Measurements from ENCODE around the gene SPTBN2. TPM values are rescaled to one million over a fixed set of nuclear protein-coding genes. Genes with fewer than 3 reads are reported as not detected.

Gene SPTBN2
- total RNA-seq, 4 donors from 2014 or later: under 0.01 to 31.0 (median 1.6) TPM

DNA sequence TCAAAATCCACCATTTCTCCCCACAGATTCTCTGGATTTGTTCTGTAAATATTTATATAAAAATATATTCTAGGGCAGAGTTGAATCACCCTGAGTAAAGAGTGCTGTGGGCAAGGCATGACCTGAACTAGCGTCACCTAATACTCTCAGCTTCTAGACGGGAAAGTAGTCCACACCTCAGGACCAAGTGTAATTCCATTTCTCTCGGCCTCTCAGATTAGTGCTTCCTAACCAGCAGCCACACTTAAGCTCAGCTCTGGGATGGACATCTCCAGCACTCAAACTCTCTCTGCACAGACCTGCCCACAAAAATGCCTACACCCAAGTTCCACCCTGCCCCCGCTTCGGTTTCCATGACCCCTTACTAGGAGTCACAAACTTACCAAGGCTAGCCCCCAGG lies 5.3 kb downstream of the SPTBN2 start:
- intact Hi-C loops (cut with DNase I; ENCODE audit: low total_unique reads): no loop called here
- no peak for DNase-seq
- TF ChIP-seq, protein P1, sequence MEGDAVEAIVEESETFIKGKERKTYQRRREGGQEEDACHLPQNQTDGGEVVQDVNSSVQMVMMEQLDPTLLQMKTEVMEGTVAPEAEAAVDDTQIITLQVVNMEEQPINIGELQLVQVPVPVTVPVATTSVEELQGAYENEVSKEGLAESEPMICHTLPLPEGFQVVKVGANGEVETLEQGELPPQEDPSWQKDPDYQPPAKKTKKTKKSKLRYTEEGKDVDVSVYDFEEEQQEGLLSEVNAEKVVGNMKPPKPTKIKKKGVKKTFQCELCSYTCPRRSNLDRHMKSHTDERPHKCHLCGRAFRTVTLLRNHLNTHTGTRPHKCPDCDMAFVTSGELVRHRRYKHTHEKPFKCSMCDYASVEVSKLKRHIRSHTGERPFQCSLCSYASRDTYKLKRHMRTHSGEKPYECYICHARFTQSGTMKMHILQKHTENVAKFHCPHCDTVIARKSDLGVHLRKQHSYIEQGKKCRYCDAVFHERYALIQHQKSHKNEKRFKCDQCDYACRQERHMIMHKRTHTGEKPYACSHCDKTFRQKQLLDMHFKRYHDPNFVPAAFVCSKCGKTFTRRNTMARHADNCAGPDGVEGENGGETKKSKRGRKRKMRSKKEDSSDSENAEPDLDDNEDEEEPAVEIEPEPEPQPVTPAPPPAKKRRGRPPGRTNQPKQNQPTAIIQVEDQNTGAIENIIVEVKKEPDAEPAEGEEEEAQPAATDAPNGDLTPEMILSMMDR (IDR thresholded peaks at IDR 0.05): no peak
- TF ChIP-seq POLR2A (IDR thresholded peaks at IDR 0.05): no peak
- Histone ChIP-seq H3K4me1 (no peaks in the 10 kb centered on the region), H3K27me3 (no peaks in the 10 kb centered on the region), H3K4me3 (no peak overlapping the region), H3K9me3 (no peaks in the 10 kb centered on the region), H3K36me3 (no peaks in the 10 kb centered on the region), H3K27ac (no peak overlapping the region)

DNA sequence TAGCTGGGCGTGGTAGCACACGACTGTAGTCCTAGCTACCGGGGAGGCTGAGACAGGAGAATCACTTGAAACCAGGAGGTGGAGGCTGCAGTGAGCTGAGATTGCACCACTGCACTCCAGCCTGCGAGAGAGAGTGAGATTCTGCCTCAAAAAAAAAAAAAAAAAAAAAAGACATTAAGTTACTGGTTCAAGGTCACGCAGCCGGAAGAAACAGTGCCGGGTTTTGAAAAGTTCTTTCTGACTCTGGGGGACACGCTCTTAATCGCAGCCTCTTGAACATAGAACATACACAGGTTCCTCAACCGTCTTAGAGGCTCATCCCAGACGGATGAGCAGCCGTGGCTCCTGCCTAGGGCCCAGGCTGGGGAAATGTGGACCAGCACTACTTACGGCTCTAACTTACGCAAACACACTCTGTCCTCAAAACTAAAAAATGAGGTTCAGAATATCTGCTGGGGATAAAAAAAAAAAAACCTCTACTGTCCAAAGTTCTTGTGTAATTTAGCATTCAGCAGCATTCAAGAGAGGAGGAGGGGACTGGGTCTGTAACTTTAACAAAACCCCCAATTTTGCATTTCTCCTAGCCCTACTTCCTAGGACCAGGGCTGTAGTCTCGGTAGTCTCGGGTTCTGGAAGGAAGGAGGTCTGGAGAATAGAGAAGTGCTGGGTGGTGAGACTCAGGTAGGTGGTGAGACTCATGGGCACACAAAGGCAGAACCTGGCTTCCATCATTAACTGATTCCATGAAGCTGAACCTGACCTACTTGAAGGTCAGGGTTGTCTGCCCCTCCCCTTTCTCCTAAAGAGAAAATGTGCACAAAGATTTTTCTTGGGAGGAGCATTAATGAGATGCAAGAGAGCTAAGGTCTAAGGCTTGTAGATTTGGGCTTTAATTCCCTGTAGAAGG lies 6.0 kb downstream of the SPTBN2 start:
- Histone ChIP-seq H3K27me3 (no peaks in the 10 kb centered on the region), H3K36me3 (no peaks in the 10 kb centered on the region), H3K27ac (no peak overlapping the region), H3K9me3 (no peaks in the 10 kb centered on the region), H3K4me1 (no peaks in the 10 kb centered on the region), H3K4me3 (no peak overlapping the region)
- intact Hi-C loops (cut with DNase I; ENCODE audit: low total_unique reads): no loop called here
- TF ChIP-seq, protein P1 (IDR thresholded peaks at IDR 0.05): no peak
- TF ChIP-seq POLR2A (IDR thresholded peaks at IDR 0.05): no peak
- DNase-seq: no peak

DNA sequence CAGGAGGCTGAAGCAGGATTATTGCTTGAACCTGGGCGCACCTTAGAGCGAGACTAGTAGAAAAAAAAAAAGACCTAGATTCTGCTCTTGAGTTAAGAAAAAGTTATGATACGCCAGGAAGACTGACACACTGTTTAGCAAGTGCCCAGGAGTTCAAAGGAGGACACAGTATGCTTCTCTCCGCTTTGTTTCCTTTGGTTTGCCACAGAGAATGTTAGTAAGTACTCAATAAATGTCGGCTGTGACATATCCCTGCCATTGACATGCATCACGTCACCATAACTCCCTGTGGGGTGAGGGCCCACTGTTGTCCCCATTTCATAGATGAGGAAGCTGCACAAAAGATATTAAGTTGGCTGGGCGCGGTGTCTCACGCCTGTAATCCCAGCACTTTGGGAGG lies 7.1 kb downstream of the SPTBN2 start:
- H3K4me3 ChIP-seq: no peak overlapping the region
- TF ChIP-seq, protein P1 (IDR thresholded peaks at IDR 0.05): no peak
- TF ChIP-seq POLR2A (IDR thresholded peaks at IDR 0.05): no peak
- H3K4me1 ChIP-seq: no peaks in the 10 kb centered on the region
- H3K27me3 ChIP-seq: no peaks in the 10 kb centered on the region
- DNase-seq: no peak
- H3K36me3 ChIP-seq: no peaks in the 10 kb centered on the region
- intact Hi-C loops (cut with DNase I; ENCODE audit: low total_unique reads): no loop called here
- no peaks in the 10 kb centered on the region for H3K9me3 ChIP-seq
- H3K27ac ChIP-seq: no peak overlapping the region

DNA sequence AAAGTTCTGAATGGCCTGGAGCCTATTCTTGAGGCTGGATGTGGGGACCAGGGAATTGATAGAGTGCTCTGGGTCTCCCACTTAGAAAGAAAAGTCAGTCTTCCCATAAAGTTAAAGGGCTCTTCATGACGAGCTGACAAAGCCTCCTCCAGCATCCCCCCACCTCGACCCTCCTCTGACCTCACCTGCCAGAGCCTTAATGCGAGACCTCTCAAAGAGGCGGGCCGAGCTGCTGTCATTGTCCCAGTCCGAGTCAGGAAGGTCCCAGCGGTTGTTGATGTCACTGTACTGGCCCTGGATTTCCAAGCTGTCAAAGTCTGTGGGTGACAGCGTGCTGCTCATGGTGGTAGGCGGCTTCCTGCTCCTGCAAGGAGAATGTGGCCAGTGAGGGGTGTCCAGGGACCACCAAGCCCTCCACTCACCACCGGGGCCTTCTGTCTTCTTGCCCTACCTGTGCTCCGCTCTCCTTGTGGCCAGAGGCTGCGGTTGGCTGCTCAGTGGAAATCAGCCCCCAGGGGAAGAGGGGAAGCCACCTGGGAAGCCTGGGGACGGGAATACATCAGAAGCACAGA lies 8.0 kb downstream of the SPTBN2 start:
- DNase-seq: no peak
- Histone ChIP-seq H3K4me3 (no peak overlapping the region), H3K27me3 (no peaks in the 10 kb centered on the region), H3K27ac (no peak overlapping the region), H3K36me3 (no peaks in the 10 kb centered on the region), H3K9me3 (no peaks in the 10 kb centered on the region), H3K4me1 (no peaks in the 10 kb centered on the region)
- intact Hi-C loops (cut with DNase I; ENCODE audit: low total_unique reads): no loop called here
- TF ChIP-seq POLR2A (IDR thresholded peaks at IDR 0.05): no peak
- TF ChIP-seq, protein P1 (IDR thresholded peaks at IDR 0.05): no peak

DNA sequence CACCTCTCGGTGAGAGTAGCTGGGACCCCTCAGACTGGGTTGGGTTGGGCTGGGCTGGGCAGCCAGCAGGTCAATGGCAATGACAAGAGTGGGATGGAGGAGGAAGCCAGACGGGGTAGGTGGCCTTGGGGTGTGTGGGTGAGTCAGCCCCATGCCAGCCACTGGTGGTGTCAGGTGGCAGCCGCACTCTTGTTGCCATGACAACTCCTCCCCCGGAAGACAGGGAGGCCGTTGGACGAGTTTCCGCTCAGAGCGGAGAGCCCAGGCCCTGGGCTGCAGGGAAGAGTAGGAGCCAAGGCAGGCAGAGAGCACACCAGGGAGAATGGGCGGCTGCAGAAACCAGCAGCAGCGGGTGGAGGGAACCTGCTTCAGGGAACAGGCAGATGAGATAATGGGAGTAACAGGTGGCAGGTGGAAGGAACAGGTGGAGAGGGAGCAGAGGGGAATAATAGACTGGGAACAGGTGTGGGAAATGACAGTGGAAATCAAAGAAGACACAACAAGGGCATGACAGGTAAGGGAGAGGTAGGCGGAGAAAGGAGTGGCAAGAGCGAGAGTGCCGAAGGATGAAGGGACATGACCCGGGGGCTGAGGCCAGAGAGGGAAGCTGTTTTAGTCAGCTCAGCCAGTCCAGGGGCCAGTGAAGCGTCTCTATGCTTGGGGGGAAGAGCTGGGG lies 8.7 kb downstream of the SPTBN2 start:
- no peak overlapping the region for H3K27ac ChIP-seq
- TF ChIP-seq, protein P1 (IDR thresholded peaks at IDR 0.05): no peak
- no peak for TF ChIP-seq POLR2A (IDR thresholded peaks at IDR 0.05)
- intact Hi-C loops (cut with DNase I; ENCODE audit: low total_unique reads): no loop called here
- no peaks in the 10 kb centered on the region for H3K4me1 ChIP-seq
- no peaks in the 10 kb centered on the region for H3K36me3 ChIP-seq
- no peak overlapping the region for H3K4me3 ChIP-seq
- no peaks in the 10 kb centered on the region for H3K27me3 ChIP-seq
- no peaks in the 10 kb centered on the region for H3K9me3 ChIP-seq
- no peak for DNase-seq

All from uterus (tissue), 4 donors.